Activated CD8-positive, alpha-beta memory T cell treated with anti-CD3 and anti-CD28 coated beads, Interleukin-2, amount 50 U/mL, for 1 hour (primary cell): ENCODE measurements around the gene LGSN.
"Not testable (repeated sequence)": the region's sequence is repeated elsewhere in the genome, so short reads cannot be mapped to it uniquely, and the experiment has no call there.

Experiments
- DNase-seq: peaks from one replicate; pipeline ENCODE4 v3.0.0-alpha.2; 2020; ENCODE audit errors: extremely low read depth

LGSN gene

DNA sequence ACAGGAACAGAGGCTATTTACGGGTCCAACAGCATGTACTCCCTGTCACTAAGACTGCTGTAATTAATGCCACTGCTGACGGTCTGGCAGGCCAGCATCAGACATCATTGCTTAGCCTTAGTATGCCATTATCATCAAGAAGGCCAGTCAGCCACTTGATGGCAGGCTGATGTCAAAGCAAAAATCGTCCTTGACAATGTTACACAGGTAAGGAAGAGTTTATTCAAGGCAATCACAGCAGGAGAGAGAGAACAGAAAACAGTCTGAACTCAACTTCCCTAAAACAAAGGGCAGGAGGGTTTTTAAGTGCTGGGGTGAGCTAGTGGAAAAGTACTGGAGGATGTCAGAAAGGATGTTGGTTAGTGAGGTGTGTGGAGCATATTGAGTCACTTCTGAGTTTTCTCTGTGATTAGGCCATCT, 83.4 kb downstream of the LGSN start:
- DNase-seq, result no peak

GRCh38 chr6:63230511-63230910, 89.3 kb downstream of the LGSN start:
- DNase-seq, result not testable (repeated sequence)

DNA sequence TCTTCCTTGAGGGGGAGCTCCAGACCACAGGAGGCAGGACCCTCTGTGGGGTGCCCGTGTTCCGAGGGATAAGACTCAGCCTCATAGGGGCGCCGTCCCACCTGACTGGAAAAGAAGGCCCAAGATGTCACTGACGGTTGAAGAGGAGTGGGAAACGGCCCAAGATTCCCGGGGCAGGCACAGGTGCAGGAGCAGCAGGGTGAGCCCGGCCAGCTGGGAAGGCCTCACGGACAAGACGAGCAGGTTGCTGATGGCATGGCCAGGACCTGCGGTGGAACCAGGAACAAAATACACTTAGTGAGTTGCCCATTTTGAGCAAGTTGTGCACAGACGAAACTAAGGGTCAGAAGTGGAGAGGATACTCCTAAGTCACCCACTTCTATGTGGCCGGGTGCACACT, 89.8 kb downstream of the LGSN start:
- not testable (repeated sequence) for DNase-seq

GRCh38 chr6:63227928-63228894, 91.6 kb downstream of the LGSN start:
- DNase-seq, result not testable (repeated sequence)

DNA sequence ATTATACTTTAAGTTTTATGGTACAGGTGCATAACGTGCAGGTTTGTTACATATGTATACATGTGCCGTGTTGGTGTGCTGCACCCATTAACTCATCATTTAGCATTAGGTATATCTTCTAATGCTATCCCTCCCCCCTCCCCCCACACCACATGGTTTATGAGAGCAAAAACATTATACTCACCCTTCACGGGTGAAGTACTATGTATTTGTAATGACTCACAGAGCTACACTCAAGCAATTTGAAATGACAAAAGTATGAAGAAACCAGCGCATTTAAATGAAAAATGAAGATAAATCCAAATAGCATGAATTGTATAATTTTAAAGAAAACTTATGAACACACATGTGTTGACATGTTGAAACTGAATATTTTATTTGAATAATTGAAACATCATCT, 93.8 kb downstream of the LGSN start:
- DNase-seq, result not testable (repeated sequence)
